Trophoblast cell (in vitro differentiated cells and primary cell): ENCODE measurements around the gene SCGB1A1.
A peak's percentile ranks its signal among the peaks of the same experiment; 100 is the strongest.

Experiments used
- DNase-seq, 2 donors: peaks; one replicate each; pipeline ENCODE4 v3.0.0-alpha.2; 2016
- H2AFZ ChIP-seq: 2 replicates; pipeline ENCODE4 v1.6.1; 2013; ENCODE audit warnings: low read length, moderate library complexity, mild to moderate bottlenecking; ENCODE audit not compliant: insufficient read depth, poor library complexity
- H2AK5ac ChIP-seq: 2 replicates; pipeline ENCODE4 v1.6.1; 2013; ENCODE audit warnings: mild to moderate bottlenecking, low read length
- H2BK120ac ChIP-seq: 2 replicates; pipeline ENCODE4 v1.6.1; 2013; ENCODE audit warnings: low read length, mild to moderate bottlenecking, moderate library complexity; ENCODE audit not compliant: insufficient read depth, poor library complexity
- H2BK12ac ChIP-seq: 2 replicates; pipeline ENCODE4 v1.6.1; 2013; ENCODE audit warnings: mild to moderate bottlenecking, low read length, moderate library complexity
- H2BK5ac ChIP-seq: 2 replicates; pipeline ENCODE4 v1.6.1; 2013; ENCODE audit warnings: low read length, low read depth, moderate library complexity, mild to moderate bottlenecking; ENCODE audit not compliant: poor library complexity
- H3K14ac ChIP-seq: 2 replicates; pipeline ENCODE4 v1.6.1; 2013; ENCODE audit warnings: mild to moderate bottlenecking, low read length
- H3K18ac ChIP-seq: 2 replicates; pipeline ENCODE4 v1.6.1; 2013; ENCODE audit warnings: mild to moderate bottlenecking, low read length
- H3K23ac ChIP-seq: 2 replicates; pipeline ENCODE4 v1.6.1; 2013; ENCODE audit warnings: low read length
- H3K27ac ChIP-seq: 2 replicates; pipeline ENCODE4 v1.5.1; 2013; ENCODE audit warnings: low read depth, mild to moderate bottlenecking, inconsistent platforms, low read length, moderate library complexity
- H3K27me3 ChIP-seq: 2 replicates; pipeline ENCODE4 v1.6.1; 2013; ENCODE audit warnings: inconsistent platforms, mild to moderate bottlenecking, low read length, moderate library complexity; ENCODE audit not compliant: insufficient read depth
- H3K36me3 ChIP-seq, 2 experiments: 1 replicate in 1 of 2; 2 replicates in 1 of 2; pipeline ENCODE4 v1.6.1; 2013; ENCODE audit warnings: low read length in 2 of 2, mild to moderate bottlenecking in 2 of 2, moderate library complexity in 1 of 2; ENCODE audit not compliant: insufficient read depth in 2 of 2, control insufficient read depth in 1 of 2
- H3K4ac ChIP-seq: 2 replicates; pipeline ENCODE4 v1.6.1; 2013; ENCODE audit warnings: low read depth, mild to moderate bottlenecking, low read length, moderate library complexity
- H3K4me1 ChIP-seq, 2 experiments: 1 replicate in 1 of 2; 2 replicates in 1 of 2; pipeline ENCODE4 v1.6.1; 2013; ENCODE audit warnings: low read length in 2 of 2, mild to moderate bottlenecking in 2 of 2, moderate library complexity in 1 of 2; ENCODE audit not compliant: insufficient read depth in 2 of 2, control insufficient read depth in 1 of 2
- H3K4me2 ChIP-seq: 2 replicates; pipeline ENCODE4 v1.6.1; 2013; ENCODE audit warnings: inconsistent platforms, mild to moderate bottlenecking, low read length, moderate library complexity
- H3K4me3 ChIP-seq: 2 replicates; pipeline ENCODE4 v1.5.1; 2013; ENCODE audit warnings: mild to moderate bottlenecking, low read depth, low read length, inconsistent platforms
- H3K79me1 ChIP-seq: one replicate; pipeline ENCODE4 v1.6.1; 2013; ENCODE audit warnings: low read length
- H3K79me2 ChIP-seq: 2 replicates; pipeline ENCODE4 v1.6.1; 2013; ENCODE audit warnings: low read length, mild to moderate bottlenecking; ENCODE audit not compliant: control insufficient read depth, insufficient read depth, poor library complexity
- H3K9ac ChIP-seq: 2 replicates; pipeline ENCODE4 v1.6.1; 2013; ENCODE audit warnings: mild to moderate bottlenecking, low read length
- H3K9me3 ChIP-seq: 2 replicates; pipeline ENCODE4 v1.6.1; 2013; ENCODE audit warnings: low read depth, mild to moderate bottlenecking, control low read depth, inconsistent platforms, low read length; ENCODE audit not compliant: insufficient read depth
- H4K12ac ChIP-seq: 2 replicates; pipeline ENCODE4 v1.6.1; 2013; ENCODE audit warnings: low read depth, mild to moderate bottlenecking, low read length, moderate library complexity
- H4K8ac ChIP-seq: 2 replicates; pipeline ENCODE4 v1.6.1; 2013; ENCODE audit warnings: low read depth, mild to moderate bottlenecking, low read length, moderate library complexity
- H4K91ac ChIP-seq: one replicate; pipeline ENCODE4 v1.6.1; 2013; ENCODE audit warnings: low read depth, mild to moderate bottlenecking, low read length, moderate library complexity
- WGBS: extraction: QIAGEN DNeasy Blood & Tissue Kit; methylation state at CpG from one replicate; pipeline ENCODE4 v1.1.7; 2013; ENCODE audit warnings: missing lambda C conversion rate; ENCODE audit not compliant: insufficient read length, insufficient coverage; ENCODE audit errors: extremely low coverage; 5-methylcytosine and 5-hydroxymethylcytosine counted together

SCGB1A1 gene

GRCh38 chr11:62409831-62410230 is 9.0 kb upstream of the SCGB1A1 start:
- Histone ChIP-seq H3K14ac (no peak overlapping the region), H3K18ac (no peak overlapping the region), H2BK12ac (no peak overlapping the region), H3K36me3 (no peaks in the 10 kb centered on the region), H2AK5ac (no peak overlapping the region), H2BK120ac (no peak overlapping the region), H3K79me1 (no peaks in the 10 kb centered on the region), H4K8ac (no peak overlapping the region), H3K23ac (no peak overlapping the region), H4K91ac (no peak overlapping the region), H3K4me1 (peaks cover 3 to 6% of the 10 kb centered on the region in 2 experiments), H3K4me2 (no peak overlapping the region), H3K9me3 (no peaks in the 10 kb centered on the region), H3K4ac (no peak overlapping the region), H4K12ac (no peak overlapping the region), H3K4me3 (no peak overlapping the region), H3K79me2 (no peaks in the 10 kb centered on the region), H2AFZ (no peak overlapping the region), H2BK5ac (no peak overlapping the region), H3K9ac (no peak overlapping the region), H3K27me3 (no peaks in the 10 kb centered on the region), H3K27ac (no peak overlapping the region)
- DNase-seq, result no peak
- no CpG with 5 or more reads among the region's 8 CpGs for WGBS

GRCh38 chr11:62410972-62411371 is 7.9 kb upstream of the SCGB1A1 start:
- Histone ChIP-seq H3K18ac (no peak overlapping the region), H3K9ac (no peak overlapping the region), H3K4me3 (no peak overlapping the region), H2BK120ac (no peak overlapping the region), H4K12ac (no peak overlapping the region), H3K4ac (no peak overlapping the region), H4K91ac (no peak overlapping the region), H2AFZ (no peak overlapping the region), H3K27me3 (no peaks in the 10 kb centered on the region), H3K79me2 (no peaks in the 10 kb centered on the region), H3K79me1 (no peaks in the 10 kb centered on the region), H3K9me3 (no peaks in the 10 kb centered on the region), H4K8ac (no peak overlapping the region), H3K27ac (no peak overlapping the region), H3K36me3 (no peaks in the 10 kb centered on the region), H2AK5ac (peak overlapping the region; percentile 15), H3K4me1 (peaks cover 3 to 6% of the 10 kb centered on the region in 2 experiments), H2BK12ac (no peak overlapping the region), H3K4me2 (no peak overlapping the region), H3K23ac (no peak overlapping the region), H3K14ac (no peak overlapping the region), H2BK5ac (no peak overlapping the region)
- whole genome bisulfite sequencing, result no CpG with 5 or more reads among the region's 8 CpGs
- DNase-seq, result no peak

GRCh38 chr11:62411524-62411923 is 7.3 kb upstream of the SCGB1A1 start:
- H3K4ac ChIP-seq, result no peak overlapping the region
- H2AK5ac ChIP-seq, result no peak overlapping the region
- H2AFZ ChIP-seq, result no peak overlapping the region
- no peak overlapping the region for H4K8ac ChIP-seq
- no peaks in the 10 kb centered on the region for H3K9me3 ChIP-seq
- H3K36me3 ChIP-seq, result no peaks in the 10 kb centered on the region
- no peak overlapping the region for H4K91ac ChIP-seq
- H3K9ac ChIP-seq, result no peak overlapping the region
- H3K4me3 ChIP-seq, result no peak overlapping the region
- DNase-seq, result no peak
- H3K14ac ChIP-seq, result no peak overlapping the region
- H3K79me1 ChIP-seq, result no peaks in the 10 kb centered on the region
- H3K79me2 ChIP-seq, result no peaks in the 10 kb centered on the region
- no peak overlapping the region for H3K23ac ChIP-seq
- H3K18ac ChIP-seq, result no peak overlapping the region
- no peak overlapping the region for H2BK120ac ChIP-seq
- H3K4me2 ChIP-seq, result no peak overlapping the region
- peaks cover 5 to 6% of the 10 kb centered on the region in 2 experiments for H3K4me1 ChIP-seq
- no peak overlapping the region for H2BK5ac ChIP-seq
- H3K27ac ChIP-seq, result no peak overlapping the region
- no CpG with 5 or more reads among the region's 5 CpGs for WGBS
- no peak overlapping the region for H2BK12ac ChIP-seq
- no peak overlapping the region for H4K12ac ChIP-seq
- no peaks in the 10 kb centered on the region for H3K27me3 ChIP-seq

- H3K4me3 ChIP-seq, result no peak overlapping the region
- peak overlapping the region; percentile 52 for H2BK12ac ChIP-seq
- H2BK120ac ChIP-seq, result no peak overlapping the region
- no peak overlapping the region for H3K4ac ChIP-seq
- H3K4me2 ChIP-seq, result no peak overlapping the region
- no peak overlapping the region for H2AK5ac ChIP-seq
- H4K12ac ChIP-seq, result no peak overlapping the region
- H3K4me1 ChIP-seq, result peaks cover 7 to 8% of the 10 kb centered on the region in 2 experiments
- no peak overlapping the region for H3K9ac ChIP-seq
- no peak overlapping the region for H3K23ac ChIP-seq
- H3K79me2 ChIP-seq, result no peaks in the 10 kb centered on the region
- no peak overlapping the region for H2BK5ac ChIP-seq
- H3K79me1 ChIP-seq, result no peaks in the 10 kb centered on the region
- H3K36me3 ChIP-seq, result no peaks in the 10 kb centered on the region
- H3K18ac ChIP-seq, result no peak overlapping the region
- no peak overlapping the region for H4K91ac ChIP-seq
- no peak overlapping the region for H3K14ac ChIP-seq
- no peak overlapping the region for H3K27ac ChIP-seq
- H3K27me3 ChIP-seq, result no peaks in the 10 kb centered on the region
- H3K9me3 ChIP-seq, result no peaks in the 10 kb centered on the region
- no CpG with 5 or more reads among the region's 8 CpGs for WGBS
- no peak for DNase-seq
- no peak overlapping the region for H2AFZ ChIP-seq
- no peak overlapping the region for H4K8ac ChIP-seq
These were observed 5.7 kb upstream of the SCGB1A1 start for GRCh38 chr11:62413060-62413696.
